GM21825 (cell line): ENCODE results near the gene MACROD2.

Experiments used
- ATAC-seq: cut with Tn5 transposase; IDR thresholded peaks from one replicate; pipeline ENCODE4 v1.9.1; 2021; ENCODE audit warnings: mild to moderate bottlenecking, moderate library complexity; ENCODE audit not compliant: unreplicated experiment

MACROD2 gene

GRCh38 chr20:14698125-14698524 lies 702.8 kb downstream of the MACROD2 start:
- ATAC-seq, result no peak

GRCh38 chr20:14698605-14699373 lies 703.5 kb downstream of the MACROD2 start:
- ATAC-seq, result no peak

DNA sequence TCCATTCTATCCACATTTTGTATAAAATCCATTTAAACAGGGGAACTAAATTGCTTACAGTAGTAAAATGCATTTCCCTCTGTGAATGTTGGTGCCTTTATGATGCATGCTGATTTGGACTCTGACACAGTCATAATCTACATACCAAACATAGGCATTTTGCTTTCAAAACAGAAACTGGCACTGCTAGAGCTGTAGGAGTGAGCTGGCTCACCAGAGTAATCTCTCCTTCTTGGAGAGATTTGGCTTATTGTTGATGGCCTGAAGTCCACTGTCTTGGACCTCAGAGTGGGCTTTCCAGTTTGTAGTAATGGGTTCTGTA lies 705.3 kb downstream of the MACROD2 start:
- ATAC-seq, result peak; percentile 46

GRCh38 chr20:14701326-14701725 lies 706.0 kb downstream of the MACROD2 start:
- ATAC-seq, result no peak

GRCh38 chr20:14706555-14706954 lies 711.2 kb downstream of the MACROD2 start:
- ATAC-seq, result no peak

DNA sequence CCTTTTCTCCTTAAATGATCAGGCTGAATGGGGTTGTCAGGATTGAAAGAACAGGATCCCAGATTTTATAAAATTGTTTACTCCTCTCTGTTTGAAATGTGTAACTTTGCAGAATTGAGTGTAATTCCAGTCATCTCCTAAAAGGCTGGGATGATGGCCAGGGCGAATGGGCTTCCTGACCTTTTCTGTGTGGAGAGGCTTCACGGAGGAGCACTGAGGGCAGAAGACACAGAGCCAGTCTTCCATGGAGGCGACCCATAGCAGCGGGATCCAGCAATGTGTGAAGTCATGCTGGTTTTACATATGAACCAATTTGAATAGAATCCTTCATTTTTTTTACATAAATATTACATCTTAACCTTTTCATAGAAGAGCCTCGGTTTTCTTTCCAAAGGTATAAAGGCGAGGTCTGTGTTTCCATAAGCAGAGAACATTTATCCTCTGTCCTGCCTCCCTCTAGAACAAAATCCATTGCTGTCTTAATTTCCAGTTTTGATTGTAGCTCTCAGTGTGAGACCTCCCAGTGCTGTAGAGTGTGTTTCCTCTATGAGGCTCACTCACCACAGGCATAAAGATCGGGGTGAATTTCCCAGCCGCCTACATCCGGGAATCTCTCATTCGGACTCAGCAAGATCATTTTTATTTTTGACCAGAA lies 711.8 kb downstream of the MACROD2 start:
- ATAC-seq, result no peak

- ATAC-seq, result no peak
Measured at GRCh38 chr20:14707865-14708596, 712.7 kb downstream of the MACROD2 start.

DNA sequence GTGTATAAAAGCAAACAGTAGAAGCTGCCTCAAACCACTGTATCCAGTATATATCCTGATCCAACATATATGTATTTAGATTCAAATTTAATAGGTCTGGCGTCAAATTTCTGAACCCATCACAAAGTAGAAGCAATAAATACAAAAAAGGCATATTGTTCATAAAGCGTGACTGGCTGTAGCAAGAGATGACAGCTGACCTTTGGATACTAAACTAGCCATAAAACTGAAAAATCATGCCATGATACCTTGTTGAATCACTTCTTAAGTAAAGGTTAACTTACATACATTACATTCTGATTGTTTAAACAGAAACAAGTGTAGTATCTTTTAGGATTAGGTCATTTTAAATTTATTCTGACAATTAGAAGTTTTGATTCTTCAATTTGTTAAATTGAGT lies 714.1 kb downstream of the MACROD2 start:
- no peak for ATAC-seq

DNA sequence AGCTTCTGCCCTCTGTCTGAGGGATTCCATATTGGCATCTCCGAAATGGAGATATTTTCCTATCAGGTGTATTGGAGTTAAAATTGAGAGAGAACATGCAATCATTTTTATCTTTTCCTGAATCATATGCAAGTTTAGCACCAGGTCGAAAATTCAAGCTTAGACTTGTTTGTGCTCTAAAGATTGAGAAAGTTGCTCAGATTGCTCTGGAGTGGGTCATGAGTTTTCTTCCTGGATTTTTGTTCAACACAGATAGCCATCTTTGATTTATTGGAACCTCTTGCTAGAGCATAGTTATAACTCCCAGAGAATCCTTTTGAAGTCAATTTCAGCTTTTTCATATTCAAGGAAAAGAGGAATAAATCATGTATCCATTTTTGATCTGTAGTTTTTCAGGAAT lies 715.6 kb downstream of the MACROD2 start:
- ATAC-seq, result no peak

- ATAC-seq, result no peak
Measured at GRCh38 chr20:14711652-14712051, 716.3 kb downstream of the MACROD2 start.

DNA sequence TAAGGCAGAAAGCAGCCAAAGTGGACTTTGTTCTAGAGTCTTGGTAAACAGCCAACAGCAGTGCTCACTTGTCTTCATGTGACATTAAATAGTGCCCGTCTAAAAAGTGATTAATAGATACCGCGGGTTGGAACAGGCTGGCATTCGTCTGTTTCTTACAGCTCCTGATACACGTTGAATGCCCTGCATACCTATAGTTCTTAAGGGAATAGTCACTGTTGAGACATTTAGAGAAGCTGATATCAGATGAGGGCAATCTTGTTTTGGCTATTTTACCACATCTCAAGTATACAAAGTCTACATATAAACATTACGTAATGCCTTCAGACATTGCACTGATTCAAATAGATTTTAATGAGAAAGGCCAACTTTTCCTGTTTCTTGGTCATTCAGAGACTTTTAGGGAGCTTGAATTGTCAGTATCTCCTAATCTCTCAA lies 717.0 kb downstream of the MACROD2 start:
- no peak for ATAC-seq

DNA sequence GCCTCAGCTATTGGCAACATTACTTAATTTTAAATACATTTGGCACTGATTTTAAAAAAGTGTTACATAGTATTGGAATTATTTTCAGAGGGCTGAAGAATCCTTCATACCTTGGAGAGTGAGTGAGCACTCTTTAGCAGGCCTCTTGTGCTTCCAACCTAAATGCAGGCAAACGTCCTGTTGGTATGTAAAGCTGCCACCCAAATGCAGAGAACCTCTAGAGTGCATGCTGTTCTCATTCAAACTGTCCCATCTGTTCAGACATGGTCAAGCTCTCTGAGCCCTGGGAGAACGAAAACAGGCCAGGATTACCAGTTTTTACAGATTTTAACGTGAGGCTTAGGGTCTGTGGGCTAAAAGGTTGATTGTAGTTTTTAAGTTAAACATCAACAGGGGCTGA lies 720.1 kb downstream of the MACROD2 start:
- no peak for ATAC-seq

DNA sequence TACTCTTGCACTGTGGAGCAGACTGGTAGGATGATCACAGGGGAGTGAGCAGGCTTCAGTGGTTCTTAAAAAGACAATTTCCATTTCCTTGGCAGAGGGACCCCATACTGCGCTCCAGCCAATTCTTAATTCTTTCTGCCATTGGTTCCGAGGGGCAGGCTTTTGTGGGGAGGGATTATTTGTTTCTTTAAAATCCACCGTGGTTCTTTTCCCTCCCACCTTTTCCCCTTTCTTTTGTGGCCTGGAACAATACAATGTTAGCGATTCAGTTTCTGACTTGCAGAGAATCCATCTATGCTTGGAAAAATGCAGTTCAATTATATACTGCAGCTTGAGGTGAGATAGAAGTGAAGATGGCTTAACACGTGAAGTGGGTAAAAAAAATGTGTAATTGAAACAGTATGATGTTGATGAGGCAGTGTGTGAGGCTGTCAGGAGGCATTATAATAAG lies 721.1 kb downstream of the MACROD2 start:
- ATAC-seq, result no peak

DNA sequence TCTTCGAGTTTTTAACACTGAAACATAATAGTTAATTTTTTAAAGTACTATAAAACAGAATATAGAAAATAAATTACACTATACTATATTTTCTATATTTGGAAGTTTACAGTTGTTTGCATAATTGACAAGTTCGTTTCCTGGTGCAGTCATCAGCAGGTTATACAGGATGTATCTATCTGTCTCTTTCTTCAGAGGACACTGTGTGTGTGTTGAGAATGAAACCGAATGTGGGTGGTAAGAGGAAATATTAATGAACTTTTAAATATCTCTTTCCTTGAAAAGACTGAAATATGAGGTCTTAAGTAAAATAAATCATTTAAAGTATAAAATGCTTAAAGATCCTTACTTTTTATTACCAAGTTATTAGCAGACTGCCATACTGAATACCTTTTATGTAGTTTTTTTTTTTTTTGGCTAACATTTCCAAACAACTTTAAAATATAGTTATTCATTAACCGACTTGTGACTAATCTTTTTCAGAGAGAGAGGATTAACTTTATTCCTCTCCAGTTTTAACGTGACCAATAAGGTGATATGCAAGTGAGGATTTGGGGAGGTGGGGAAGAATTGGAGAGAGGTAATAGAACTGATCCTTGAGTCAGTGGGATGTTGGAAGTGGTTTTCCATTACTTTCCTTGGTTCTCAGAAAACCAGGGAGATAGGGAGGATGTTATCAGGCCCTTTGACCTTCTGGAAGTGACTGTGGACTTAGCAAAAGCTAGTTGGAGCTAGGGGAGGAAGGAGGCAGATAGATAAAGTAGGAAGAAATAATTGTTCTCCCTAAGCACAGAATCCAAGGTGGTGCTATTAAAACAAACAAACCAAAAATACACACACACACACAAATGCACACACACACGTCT lies 722.1 kb downstream of the MACROD2 start:
- ATAC-seq, result no peak

GRCh38 chr20:14720251-14720650 lies 724.9 kb downstream of the MACROD2 start:
- ATAC-seq, result no peak

GRCh38 chr20:14721926-14722452 lies 726.7 kb downstream of the MACROD2 start:
- no peak for ATAC-seq

GRCh38 chr20:14723614-14724013 lies 728.3 kb downstream of the MACROD2 start:
- no peak for ATAC-seq

GRCh38 chr20:14724036-14724435 lies 728.7 kb downstream of the MACROD2 start:
- ATAC-seq, result no peak

- no peak for ATAC-seq
Measured at GRCh38 chr20:14724468-14724867, 729.2 kb downstream of the MACROD2 start.

- no peak for ATAC-seq
Measured at GRCh38 chr20:14726591-14726990, 731.3 kb downstream of the MACROD2 start.
